Inflammatory macrophage treated with lipopolysaccharide for 1 hour (primary cell): ENCODE measurements around the gene FAM149A.

Experiments used
- DNase-seq, 2 donors: peaks; one replicate each; pipeline ENCODE4 v3.0.0-alpha.2; 2020 to 2022

The FAM149A gene

DNA sequence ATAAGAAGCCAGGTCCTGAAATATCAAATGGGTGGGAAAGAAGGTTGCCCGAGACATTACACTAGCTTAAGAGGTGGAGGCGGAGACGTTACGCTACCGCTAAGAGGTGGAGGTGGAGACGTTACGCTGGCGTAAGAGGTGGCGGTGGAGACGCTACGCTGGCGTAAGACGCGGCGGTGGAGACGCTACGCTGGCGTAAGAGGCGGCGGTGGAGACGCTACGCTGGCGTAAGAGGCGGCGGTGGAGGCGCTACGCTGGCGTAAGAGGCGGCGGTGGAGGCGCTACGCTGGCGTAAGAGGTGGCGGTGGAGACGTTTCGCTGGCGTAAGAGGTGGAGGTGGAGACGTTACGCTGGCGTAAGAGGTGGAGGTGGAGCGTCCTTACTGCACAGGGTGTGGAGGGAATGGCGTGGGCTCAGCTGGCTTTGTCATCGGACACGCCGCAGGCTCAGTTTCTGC lies 99.6 kb downstream of the FAM149A start:
- DNase-seq: peak in 1 of 2 donors; percentile 30

DNA sequence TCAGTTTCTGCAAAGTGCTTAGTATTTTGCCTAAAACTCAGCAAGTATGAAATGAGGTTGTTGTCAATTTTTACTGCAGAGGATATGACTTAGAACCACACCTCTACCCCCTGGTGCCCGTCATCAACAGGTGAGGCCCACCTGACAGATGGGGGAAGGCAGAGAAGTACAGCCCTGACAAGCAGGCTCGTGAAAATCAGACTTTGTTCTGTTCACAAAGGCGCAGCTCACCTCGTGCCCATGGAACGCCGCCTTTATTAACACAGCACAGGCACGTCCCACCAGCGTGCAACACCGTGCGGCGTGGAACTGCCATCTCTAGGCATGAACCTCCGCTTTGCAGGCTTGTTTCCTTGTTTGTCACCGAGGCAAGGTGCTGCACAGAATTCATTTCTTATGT lies 100.2 kb downstream of the FAM149A start:
- no peak for DNase-seq

DNA sequence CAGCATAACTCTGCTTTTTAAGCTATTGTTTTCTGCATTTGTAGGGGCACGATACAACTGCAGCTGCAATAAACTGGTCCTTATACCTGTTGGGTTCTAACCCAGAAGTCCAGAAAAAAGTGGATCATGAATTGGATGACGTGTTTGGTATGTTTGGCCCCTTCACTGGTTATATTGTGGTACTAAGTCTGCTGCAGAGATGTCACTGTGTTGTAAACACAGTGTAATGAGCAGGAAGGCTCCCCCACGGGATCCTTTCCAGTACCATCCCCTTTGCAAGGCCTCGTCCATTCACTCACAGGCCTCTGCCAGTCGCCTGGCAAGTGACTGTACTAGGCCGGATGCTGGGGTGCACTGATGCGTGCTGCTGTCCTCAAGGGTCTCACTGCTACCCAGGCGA lies 100.7 kb downstream of the FAM149A start:
- no peak for DNase-seq

DNA sequence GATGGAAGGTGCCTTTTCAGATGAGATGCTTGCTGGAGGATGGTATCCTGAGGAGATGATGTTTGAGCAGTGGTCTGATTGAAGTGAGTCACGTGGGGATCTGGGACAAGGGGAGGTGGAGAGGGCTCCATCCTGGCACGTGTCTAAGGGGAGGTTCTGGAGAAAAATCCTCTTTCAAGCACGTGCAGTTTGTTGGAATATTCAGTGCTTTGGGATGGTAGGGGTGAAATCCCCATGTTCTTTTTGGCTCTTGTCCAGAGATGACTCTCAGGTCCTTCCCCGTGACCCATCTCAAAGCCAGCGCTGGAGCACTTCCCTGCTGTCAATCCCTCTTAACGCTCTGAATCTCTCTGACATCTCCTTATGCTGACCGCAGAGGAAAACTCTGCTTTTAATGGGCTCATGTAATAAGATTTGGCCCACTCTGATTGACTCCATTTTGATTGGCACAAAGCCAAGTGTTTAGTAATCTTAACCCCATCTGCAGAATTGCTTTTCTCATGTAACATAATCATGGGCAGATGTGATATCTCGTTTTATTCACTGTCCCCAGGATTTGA lies 112.0 kb downstream of the FAM149A start:
- DNase-seq: no peak

DNA sequence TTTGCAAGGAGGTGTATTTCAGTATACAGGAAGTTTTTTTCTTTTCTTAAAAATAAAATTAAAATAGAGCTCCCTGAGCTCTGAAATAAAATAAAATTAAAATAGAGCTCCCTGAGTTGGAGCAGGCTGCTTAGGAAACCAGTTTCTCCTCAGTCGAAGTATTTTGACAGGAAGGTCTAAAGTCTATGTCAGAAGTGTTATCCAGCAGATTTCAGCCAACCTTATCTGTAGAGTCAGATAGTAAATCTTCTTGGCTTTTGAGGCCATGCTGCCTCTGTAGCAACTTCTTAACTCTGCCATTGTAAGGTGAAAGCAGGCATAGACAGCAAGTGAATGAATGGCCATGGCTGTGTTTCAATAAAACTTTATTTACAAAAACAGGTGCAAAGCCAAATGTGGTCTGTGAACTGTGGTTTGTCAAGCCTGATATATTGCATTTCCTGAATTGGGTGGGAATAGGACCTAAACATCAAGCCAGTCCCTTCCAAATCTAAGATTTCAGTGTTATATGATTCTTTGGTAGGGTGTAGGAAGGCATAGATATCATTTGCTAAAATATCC lies 113.3 kb downstream of the FAM149A start:
- DNase-seq: no peak

DNA sequence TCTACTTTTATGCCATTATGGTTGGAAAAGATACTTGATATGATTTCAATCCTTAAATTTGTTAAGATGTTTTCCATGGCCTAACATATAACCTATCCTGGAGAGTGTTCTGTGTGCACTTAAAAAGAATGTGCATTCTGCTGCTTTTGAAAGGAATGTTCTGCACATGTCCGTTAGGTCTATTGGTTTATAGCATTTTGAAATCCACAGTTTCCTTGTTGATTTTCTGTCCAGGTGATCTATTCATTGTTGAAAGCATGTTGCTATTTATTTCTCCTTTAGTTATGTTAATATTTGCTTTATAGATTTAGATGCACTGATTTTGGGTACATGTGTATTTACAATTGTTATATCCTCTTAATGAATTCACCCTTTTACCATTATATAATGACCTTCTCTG lies 117.1 kb downstream of the FAM149A start:
- no peak for DNase-seq
